HG02981 (cell line): ENCODE results near the gene CCDC196.

Source experiments
- ATAC-seq: cut with Tn5 transposase; IDR thresholded peaks from one replicate; pipeline ENCODE4 v1.9.1; 2021; ENCODE audit warnings: mild to moderate bottlenecking, moderate library complexity; ENCODE audit not compliant: unreplicated experiment

The CCDC196 gene

GRCh38 chr14:66485910-66486421 is at the start of gene CCDC196:
CCDC196 (plus strand) TSS chr14:66486371; CDS start chr14:66486503, 132 bp downstream.
- ATAC-seq, result no peak

GRCh38 chr14:66440801-66441200 is 45.4 kb upstream of the CCDC196 start:
- no peak for ATAC-seq

- no peak for ATAC-seq
Observed at GRCh38 chr14:66442953-66443571, 43.1 kb upstream of the CCDC196 start.

GRCh38 chr14:66443785-66444184 is 42.4 kb upstream of the CCDC196 start:
- no peak for ATAC-seq

- ATAC-seq, result no peak
Observed at GRCh38 chr14:66444271-66444927, 41.8 kb upstream of the CCDC196 start.

GRCh38 chr14:66445936-66446335 is 40.2 kb upstream of the CCDC196 start:
- no peak for ATAC-seq

- ATAC-seq, result no peak
Observed at GRCh38 chr14:66453469-66453868, 32.7 kb upstream of the CCDC196 start.

- ATAC-seq, result no peak
Observed at GRCh38 chr14:66459603-66460002, 26.6 kb upstream of the CCDC196 start.

- no peak for ATAC-seq
Observed at GRCh38 chr14:66464261-66464660, 21.9 kb upstream of the CCDC196 start.

GRCh38 chr14:66468778-66469367 is 17.3 kb upstream of the CCDC196 start:
- ATAC-seq, result no peak

GRCh38 chr14:66471584-66471983 is 14.6 kb upstream of the CCDC196 start:
- no peak for ATAC-seq

- ATAC-seq, result no peak
Observed at GRCh38 chr14:66472251-66472650, 13.9 kb upstream of the CCDC196 start.

GRCh38 chr14:66473223-66473622 is 12.9 kb upstream of the CCDC196 start:
- no peak for ATAC-seq

- ATAC-seq, result no peak
Observed at GRCh38 chr14:66476964-66477363, 9.2 kb upstream of the CCDC196 start.

- no peak for ATAC-seq
Observed at GRCh38 chr14:66477567-66477966, 8.6 kb upstream of the CCDC196 start.

- no peak for ATAC-seq
Observed at GRCh38 chr14:66482873-66483272, 3.3 kb upstream of the CCDC196 start.

- no peak for ATAC-seq
Observed at GRCh38 chr14:66483322-66483721, 2.8 kb upstream of the CCDC196 start.

GRCh38 chr14:66485029-66485428 is 1.1 kb upstream of the CCDC196 start:
- no peak for ATAC-seq

- no peak for ATAC-seq
Observed at GRCh38 chr14:66487164-66487563, 993 bp downstream of the CCDC196 start.

- no peak for ATAC-seq
Observed at GRCh38 chr14:66490143-66491111, 4.3 kb downstream of the CCDC196 start.

GRCh38 chr14:66493750-66494149 is 7.6 kb downstream of the CCDC196 start:
- no peak for ATAC-seq
